Measurements from ENCODE around the gene USP49. TPM values are rescaled to one million over a fixed set of nuclear protein-coding genes. Genes with fewer than 3 reads are reported as not detected.

The USP49 gene
- total RNA-seq, 3 donors from 2014 or later (not counting 1 experiment from before 2014, with no cell fraction given) = 6.4 to 15.1 (median 11.5) TPM

DNA sequence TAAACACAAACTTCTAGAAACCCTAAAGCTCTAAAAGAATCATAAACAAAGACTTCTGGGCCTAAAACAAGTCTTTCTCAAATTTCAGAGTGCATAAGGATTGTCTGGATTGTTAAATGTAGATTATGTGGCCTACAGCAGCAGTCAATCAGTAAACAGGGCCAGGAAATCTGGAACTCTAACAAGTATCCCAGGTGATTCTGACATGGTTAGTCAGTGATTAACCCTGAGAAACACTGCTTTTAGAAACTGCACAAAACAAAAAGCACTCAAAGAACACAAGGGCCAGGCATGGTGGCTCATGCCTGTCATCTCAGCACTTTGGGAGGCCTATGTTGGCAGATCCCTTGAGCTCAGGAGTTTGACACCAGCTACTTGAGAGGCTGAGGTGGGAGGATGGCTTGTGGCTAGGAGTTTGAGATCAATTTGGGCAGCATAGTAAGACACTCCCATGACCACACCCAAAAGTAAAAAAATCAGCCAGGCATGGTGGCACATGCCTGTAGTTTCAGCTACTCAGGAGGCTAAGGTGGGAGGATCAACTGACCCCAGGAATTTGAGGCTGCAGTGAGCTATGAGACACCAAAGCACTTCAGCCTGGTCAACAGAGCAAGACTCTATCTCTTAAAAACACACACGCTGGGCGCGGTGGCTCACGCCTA is 19.8 kb upstream of the USP49 start:
- no peaks in the 10 kb centered on the region for H3K9me3 Mint-ChIP-seq
- 92% methylated on average over 3 of the region's 4 CpGs for WGBS (ENCODE audit: insufficient coverage)
- Histone ChIP-seq H3K4me3 (ENCODE audit: low read length) (no peak overlapping the region), H3K9me3 (ENCODE audit: control insufficient read depth, insufficient read depth, low read length) (no peaks in the 10 kb centered on the region), H3K36me3 (ENCODE audit: control insufficient read depth, insufficient read depth, low read length) (peaks cover 29% of the 10 kb centered on the region), H3K27ac (ENCODE audit: low read length) (no peak overlapping the region), H3K27me3 (ENCODE audit: control insufficient read depth, insufficient read depth, low read length) (no peaks in the 10 kb centered on the region), H3K4me1 (ENCODE audit: control insufficient read depth, insufficient read depth, low read length) (peaks cover 2% of the 10 kb centered on the region)
- H3K4me1 Mint-ChIP-seq = peaks cover 18 to 27% of the 10 kb centered on the region in 2 donors
- H3K4me3 Mint-ChIP-seq = no peak overlapping the region
- DNase-seq (no peak), ATAC-seq (no peak)
- H3K36me3 Mint-ChIP-seq = no peaks in the 10 kb centered on the region
- peak overlapping the region in 1 of 2 donors; percentile 34 for H3K27ac Mint-ChIP-seq
- H3K27me3 Mint-ChIP-seq (ENCODE audit: low read depth in 2 of 2) = no peaks in the 10 kb centered on the region
- intact Hi-C loops (cut with micrococcal nuclease) = no loop called here
- TF ChIP-seq, protein P1, sequence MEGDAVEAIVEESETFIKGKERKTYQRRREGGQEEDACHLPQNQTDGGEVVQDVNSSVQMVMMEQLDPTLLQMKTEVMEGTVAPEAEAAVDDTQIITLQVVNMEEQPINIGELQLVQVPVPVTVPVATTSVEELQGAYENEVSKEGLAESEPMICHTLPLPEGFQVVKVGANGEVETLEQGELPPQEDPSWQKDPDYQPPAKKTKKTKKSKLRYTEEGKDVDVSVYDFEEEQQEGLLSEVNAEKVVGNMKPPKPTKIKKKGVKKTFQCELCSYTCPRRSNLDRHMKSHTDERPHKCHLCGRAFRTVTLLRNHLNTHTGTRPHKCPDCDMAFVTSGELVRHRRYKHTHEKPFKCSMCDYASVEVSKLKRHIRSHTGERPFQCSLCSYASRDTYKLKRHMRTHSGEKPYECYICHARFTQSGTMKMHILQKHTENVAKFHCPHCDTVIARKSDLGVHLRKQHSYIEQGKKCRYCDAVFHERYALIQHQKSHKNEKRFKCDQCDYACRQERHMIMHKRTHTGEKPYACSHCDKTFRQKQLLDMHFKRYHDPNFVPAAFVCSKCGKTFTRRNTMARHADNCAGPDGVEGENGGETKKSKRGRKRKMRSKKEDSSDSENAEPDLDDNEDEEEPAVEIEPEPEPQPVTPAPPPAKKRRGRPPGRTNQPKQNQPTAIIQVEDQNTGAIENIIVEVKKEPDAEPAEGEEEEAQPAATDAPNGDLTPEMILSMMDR (IDR thresholded peaks at IDR 0.05) = no peak

DNA sequence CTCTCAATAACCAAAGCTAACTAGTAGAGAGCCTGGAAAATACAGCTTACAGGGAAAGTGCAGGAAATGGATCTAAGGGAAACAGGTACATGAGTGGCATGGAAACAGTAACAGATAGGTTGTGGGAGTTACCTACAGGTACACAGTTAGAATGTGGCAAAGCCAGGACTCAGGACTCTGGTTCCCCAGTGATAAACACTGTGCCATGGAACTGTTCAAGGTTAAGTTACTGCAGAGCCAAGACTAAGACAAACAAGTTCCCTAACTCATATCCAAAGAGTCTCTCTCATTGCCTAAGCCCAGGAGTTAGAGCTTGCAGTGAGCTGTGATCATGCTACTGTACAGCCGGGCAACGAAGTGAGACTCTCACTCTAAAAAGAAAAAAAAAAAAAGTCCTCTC is 19.2 kb upstream of the USP49 start:
- intact Hi-C loops (cut with micrococcal nuclease) = no loop called here
- 100% methylated on average over 2 of the region's 2 CpGs for WGBS (ENCODE audit: insufficient coverage)
- TF ChIP-seq, protein P1 (IDR thresholded peaks at IDR 0.05) = no peak
- Mint-ChIP-seq H3K27me3 (ENCODE audit: low read depth in 2 of 2) (no peaks in the 10 kb centered on the region), H3K36me3 (no peaks in the 10 kb centered on the region), H3K4me3 (no peak overlapping the region), H3K27ac (no peak overlapping the region), H3K9me3 (no peaks in the 10 kb centered on the region), H3K4me1 (peaks cover 13 to 30% of the 10 kb centered on the region in 2 donors)
- peaks cover 2% of the 10 kb centered on the region for H3K4me1 ChIP-seq (ENCODE audit: control insufficient read depth, insufficient read depth, low read length)
- H3K27ac ChIP-seq (ENCODE audit: low read length) = no peak overlapping the region
- no peak for ATAC-seq
- no peak overlapping the region for H3K4me3 ChIP-seq (ENCODE audit: low read length)
- H3K27me3 ChIP-seq (ENCODE audit: control insufficient read depth, insufficient read depth, low read length) = no peaks in the 10 kb centered on the region
- no peaks in the 10 kb centered on the region for H3K9me3 ChIP-seq (ENCODE audit: control insufficient read depth, insufficient read depth, low read length)
- no peak for DNase-seq
- peaks cover 29% of the 10 kb centered on the region for H3K36me3 ChIP-seq (ENCODE audit: control insufficient read depth, insufficient read depth, low read length)

DNA sequence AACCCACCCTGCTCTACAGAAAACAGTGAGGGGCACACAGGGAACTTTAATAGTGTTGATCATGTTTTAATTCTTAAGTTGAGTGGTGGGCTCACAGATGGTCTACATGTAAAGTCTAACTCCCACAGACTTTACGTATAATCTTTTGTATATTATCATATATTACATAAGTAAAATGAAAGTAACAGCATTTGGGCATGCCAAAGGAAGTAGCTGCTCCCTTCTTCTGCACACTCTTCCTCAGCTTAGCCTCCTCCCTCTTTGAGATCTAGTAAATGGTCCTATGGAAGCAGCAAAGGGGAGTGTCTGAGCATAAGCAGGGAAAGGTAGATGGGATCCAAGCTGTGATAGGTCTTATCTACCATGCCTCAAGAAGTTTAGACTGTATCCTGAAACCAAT is 14.6 kb upstream of the USP49 start:
- Histone ChIP-seq H3K36me3 (ENCODE audit: control insufficient read depth, insufficient read depth, low read length) (peaks cover 46% of the 10 kb centered on the region), H3K4me1 (ENCODE audit: control insufficient read depth, insufficient read depth, low read length) (peaks cover 6% of the 10 kb centered on the region), H3K27ac (ENCODE audit: low read length) (no peak overlapping the region), H3K9me3 (ENCODE audit: control insufficient read depth, insufficient read depth, low read length) (no peaks in the 10 kb centered on the region), H3K27me3 (ENCODE audit: control insufficient read depth, insufficient read depth, low read length) (no peaks in the 10 kb centered on the region), H3K4me3 (ENCODE audit: low read length) (no peak overlapping the region)
- WGBS (ENCODE audit: insufficient coverage) = no CpG with 5 or more reads among the region's 1 CpG
- ATAC-seq (peak; percentile 38 to 55 (median 53)), DNase-seq (no peak)
- TF ChIP-seq, protein P1 (IDR thresholded peaks at IDR 0.05) = no peak
- H3K4me3 Mint-ChIP-seq = peak overlapping the region; percentile 17
- peaks cover 14 to 39% of the 10 kb centered on the region in 2 donors for H3K4me1 Mint-ChIP-seq
- H3K9me3 Mint-ChIP-seq = no peaks in the 10 kb centered on the region
- peak overlapping the region; percentile 76 to 79 for H3K27ac Mint-ChIP-seq
- intact Hi-C loops (cut with micrococcal nuclease) = no loop called here
- H3K36me3 Mint-ChIP-seq = peaks cover 27% of the 10 kb centered on the region
- H3K27me3 Mint-ChIP-seq (ENCODE audit: low read depth in 2 of 2) = no peaks in the 10 kb centered on the region

Measured in natural killer cell (primary cell).